Left ventricle myocardium inferior (tissue), 1 donor: ENCODE results near the gene LSR. TPM values are rescaled to one million over a fixed set of nuclear protein-coding genes. Genes with fewer than 3 reads are reported as not detected.

Experiments used
- DNase-seq: peaks from one replicate; pipeline ENCODE4 v3.0.0-alpha.2; 2020
- H3K27ac ChIP-seq: fragments of 200-600 bp; replicated peaks from 2 replicates; pipeline ENCODE4 v1.8.0; 2021
- H3K27me3 ChIP-seq: fragments of 200-600 bp; 2 replicates; pipeline ENCODE4 v1.8.0; 2021; ENCODE audit warnings: low read depth
- H3K36me3 ChIP-seq: fragments of 200-600 bp; 2 replicates; pipeline ENCODE4 v1.8.0; 2021
- H3K4me1 ChIP-seq: fragments of 200-600 bp; 2 replicates; pipeline ENCODE4 v1.8.0; 2021
- H3K4me3 ChIP-seq: fragments of 200-600 bp; 2 replicates; pipeline ENCODE4 v1.8.0; 2021; ENCODE audit warnings: mild to moderate bottlenecking, moderate library complexity
- H3K9me3 ChIP-seq: fragments of 200-600 bp; replicated peaks from 2 replicates; pipeline ENCODE4 v1.8.0; 2021
- intact Hi-C: fragments of 100-400 bp; cut with micrococcal nuclease; formaldehyde crosslinking; loops from one replicate; pipeline ENCODE4 v1.11.0; 2022
- total RNA-seq: library from RNA; stranded (reverse); fragmentation: NEBNext Ultra II Directional; extraction: Animal tissue kit (Norgen Biotek cat#: 25700); gene quantifications from one replicate; pipeline ENCODE4 v1.2.1, GENCODE V29; 2021
- TF ChIP-seq, protein P1 (sequence below): fragments of 200-600 bp; IDR thresholded peaks from 2 replicates; pipeline ENCODE4 v1.8.0; 2021; ENCODE audit warnings: antibody characterized with exemption, mild to moderate bottlenecking, borderline replicate concordance
- donor health status: DM: no; HTN: yes; CAD: no; lungs with severe emphysema.

LSR gene
- total RNA-seq, 1 donor from 2014 or later, result 4.5 TPM

DNA sequence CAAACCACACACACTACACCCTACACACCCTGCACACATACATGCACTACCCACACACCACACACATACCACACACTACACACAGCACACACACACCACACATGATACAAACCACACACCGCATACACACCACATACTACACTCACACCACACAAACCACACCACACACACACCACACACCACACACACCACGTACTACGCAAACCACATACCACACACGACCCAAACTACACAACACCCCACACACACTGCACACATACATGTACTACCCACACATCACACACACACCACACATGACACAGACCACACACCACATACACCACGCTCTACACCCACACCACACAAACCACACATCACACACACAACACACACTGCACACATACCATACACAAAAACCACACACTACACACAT is 49.8 kb downstream of the LSR start:
- intact Hi-C loops, result no loop called here
- peaks cover 85% of the 10 kb centered on the region for H3K27me3 ChIP-seq

DNA sequence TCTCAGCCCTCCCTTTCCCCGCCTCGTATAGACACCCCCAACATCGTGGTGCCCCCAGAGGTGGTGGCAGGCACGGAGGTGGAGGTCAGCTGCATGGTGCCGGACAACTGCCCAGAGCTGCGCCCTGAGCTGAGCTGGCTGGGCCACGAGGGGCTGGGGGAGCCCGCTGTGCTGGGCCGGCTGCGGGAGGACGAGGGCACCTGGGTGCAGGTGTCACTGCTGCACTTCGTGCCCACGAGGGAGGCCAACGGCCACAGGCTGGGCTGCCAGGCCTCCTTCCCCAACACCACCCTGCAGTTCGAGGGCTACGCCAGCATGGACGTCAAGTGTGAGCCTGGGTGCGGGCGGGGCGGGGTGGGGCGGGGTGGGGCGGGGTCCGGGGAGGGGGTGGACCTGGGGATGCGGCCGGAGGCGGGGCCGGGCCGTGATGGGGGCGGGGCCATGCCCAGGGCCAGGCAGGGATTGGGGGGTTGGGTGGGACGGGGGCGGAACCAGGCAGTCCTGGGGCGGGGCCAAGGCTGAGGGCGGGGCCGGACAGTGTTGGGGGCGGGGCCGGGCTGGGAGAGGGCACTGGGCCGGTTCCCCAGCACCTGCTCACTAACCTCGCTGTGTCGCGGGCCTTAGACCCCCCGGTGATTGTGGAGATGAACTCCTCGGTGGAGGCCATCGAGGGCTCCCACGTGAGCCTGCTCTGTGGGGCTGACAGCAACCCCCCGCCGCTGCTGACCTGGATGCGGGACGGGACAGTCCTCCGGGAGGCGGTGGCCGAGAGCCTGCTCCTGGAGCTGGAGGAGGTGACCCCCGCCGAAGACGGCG is 50.9 kb downstream of the LSR start:
- Histone ChIP-seq H3K27me3 (peaks cover 84% of the 10 kb centered on the region), H3K9me3 (no peaks in the 10 kb centered on the region), H3K4me3 (no peak overlapping the region), H3K36me3 (no peaks in the 10 kb centered on the region), H3K4me1 (no peaks in the 10 kb centered on the region), H3K27ac (no peak overlapping the region)
- intact Hi-C loops, result no loop called here
- TF ChIP-seq, protein P1, sequence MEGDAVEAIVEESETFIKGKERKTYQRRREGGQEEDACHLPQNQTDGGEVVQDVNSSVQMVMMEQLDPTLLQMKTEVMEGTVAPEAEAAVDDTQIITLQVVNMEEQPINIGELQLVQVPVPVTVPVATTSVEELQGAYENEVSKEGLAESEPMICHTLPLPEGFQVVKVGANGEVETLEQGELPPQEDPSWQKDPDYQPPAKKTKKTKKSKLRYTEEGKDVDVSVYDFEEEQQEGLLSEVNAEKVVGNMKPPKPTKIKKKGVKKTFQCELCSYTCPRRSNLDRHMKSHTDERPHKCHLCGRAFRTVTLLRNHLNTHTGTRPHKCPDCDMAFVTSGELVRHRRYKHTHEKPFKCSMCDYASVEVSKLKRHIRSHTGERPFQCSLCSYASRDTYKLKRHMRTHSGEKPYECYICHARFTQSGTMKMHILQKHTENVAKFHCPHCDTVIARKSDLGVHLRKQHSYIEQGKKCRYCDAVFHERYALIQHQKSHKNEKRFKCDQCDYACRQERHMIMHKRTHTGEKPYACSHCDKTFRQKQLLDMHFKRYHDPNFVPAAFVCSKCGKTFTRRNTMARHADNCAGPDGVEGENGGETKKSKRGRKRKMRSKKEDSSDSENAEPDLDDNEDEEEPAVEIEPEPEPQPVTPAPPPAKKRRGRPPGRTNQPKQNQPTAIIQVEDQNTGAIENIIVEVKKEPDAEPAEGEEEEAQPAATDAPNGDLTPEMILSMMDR, result no peak
- no peak for DNase-seq

More for the DNA sequence above, 49.8 kb downstream of the LSR start:
- H3K36me3 ChIP-seq, result no peaks in the 10 kb centered on the region
- no peaks in the 10 kb centered on the region for H3K9me3 ChIP-seq
- no peaks in the 10 kb centered on the region for H3K4me1 ChIP-seq
- TF ChIP-seq, protein P1, result no peak
- no peak overlapping the region for H3K4me3 ChIP-seq
- no peak for DNase-seq
- H3K27ac ChIP-seq, result no peak overlapping the region

- no peaks in the 10 kb centered on the region for H3K9me3 ChIP-seq
- no peak overlapping the region for H3K27ac ChIP-seq
- intact Hi-C loops, result no loop called here
- no peak for DNase-seq
- H3K27me3 ChIP-seq, result peaks cover 84% of the 10 kb centered on the region
- TF ChIP-seq, protein P1, result no peak
- no peaks in the 10 kb centered on the region for H3K4me1 ChIP-seq
- no peak overlapping the region for H3K4me3 ChIP-seq
- no peaks in the 10 kb centered on the region for H3K36me3 ChIP-seq
Observed at GRCh38 chr19:35300339-35300649, 51.5 kb downstream of the LSR start.

DNA sequence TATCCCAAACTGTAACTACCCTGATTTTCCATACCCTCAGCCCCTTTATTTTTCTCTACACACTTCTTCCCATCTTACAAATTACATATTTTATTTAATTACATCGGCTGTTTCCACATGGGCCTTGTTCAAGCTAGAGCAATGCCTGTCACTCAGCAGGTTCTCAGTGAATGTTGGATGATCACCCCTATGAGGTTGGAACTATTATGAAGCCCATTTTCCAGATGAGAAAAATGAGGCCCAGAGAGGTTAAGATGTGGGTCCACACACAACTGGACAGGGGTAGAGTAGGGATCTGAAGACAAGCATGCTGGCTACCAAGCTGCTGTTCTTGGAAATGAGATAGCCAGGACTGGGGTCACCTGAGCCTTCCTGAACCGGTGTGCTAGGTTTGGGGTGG is 53.2 kb downstream of the LSR start:
- TF ChIP-seq, protein P1, result no peak
- no peak overlapping the region for H3K4me3 ChIP-seq
- no peaks in the 10 kb centered on the region for H3K4me1 ChIP-seq
- H3K36me3 ChIP-seq, result no peaks in the 10 kb centered on the region
- intact Hi-C loops, result no loop called here
- H3K27ac ChIP-seq, result no peak overlapping the region
- no peak for DNase-seq
- H3K9me3 ChIP-seq, result no peaks in the 10 kb centered on the region
- H3K27me3 ChIP-seq, result peaks cover 83% of the 10 kb centered on the region

GRCh38 chr19:35302446-35302845 is 53.6 kb downstream of the LSR start:
- Histone ChIP-seq H3K27ac (no peak overlapping the region), H3K4me1 (no peaks in the 10 kb centered on the region), H3K27me3 (peaks cover 88% of the 10 kb centered on the region), H3K4me3 (no peak overlapping the region), H3K9me3 (no peaks in the 10 kb centered on the region), H3K36me3 (no peaks in the 10 kb centered on the region)
- intact Hi-C loops, result no loop called here
- TF ChIP-seq, protein P1, result no peak
- no peak for DNase-seq
